K562 treated with DMSO at 1 percent for 24 hours (cell line): ENCODE measurements around the gene ZBTB37. TPM values are rescaled to one million over a fixed set of nuclear protein-coding genes. Genes with fewer than 3 reads are reported as not detected.

Experiments used
- total RNA-seq: library from RNA; unstranded; fragments of 300-600 nt; gene quantifications from 2 replicates; pipeline ENCODE4 v1.2.3, GENCODE V29; 2022; ENCODE audit warnings: low read depth; ENCODE audit not compliant: insufficient read depth

Gene ZBTB37, protein sequence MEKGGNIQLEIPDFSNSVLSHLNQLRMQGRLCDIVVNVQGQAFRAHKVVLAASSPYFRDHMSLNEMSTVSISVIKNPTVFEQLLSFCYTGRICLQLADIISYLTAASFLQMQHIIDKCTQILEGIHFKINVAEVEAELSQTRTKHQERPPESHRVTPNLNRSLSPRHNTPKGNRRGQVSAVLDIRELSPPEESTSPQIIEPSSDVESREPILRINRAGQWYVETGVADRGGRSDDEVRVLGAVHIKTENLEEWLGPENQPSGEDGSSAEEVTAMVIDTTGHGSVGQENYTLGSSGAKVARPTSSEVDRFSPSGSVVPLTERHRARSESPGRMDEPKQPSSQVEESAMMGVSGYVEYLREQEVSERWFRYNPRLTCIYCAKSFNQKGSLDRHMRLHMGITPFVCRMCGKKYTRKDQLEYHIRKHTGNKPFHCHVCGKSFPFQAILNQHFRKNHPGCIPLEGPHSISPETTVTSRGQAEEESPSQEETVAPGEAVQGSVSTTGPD
- 1.6 and 2.7 TPM in 2 replicates for total RNA-seq

DNA sequence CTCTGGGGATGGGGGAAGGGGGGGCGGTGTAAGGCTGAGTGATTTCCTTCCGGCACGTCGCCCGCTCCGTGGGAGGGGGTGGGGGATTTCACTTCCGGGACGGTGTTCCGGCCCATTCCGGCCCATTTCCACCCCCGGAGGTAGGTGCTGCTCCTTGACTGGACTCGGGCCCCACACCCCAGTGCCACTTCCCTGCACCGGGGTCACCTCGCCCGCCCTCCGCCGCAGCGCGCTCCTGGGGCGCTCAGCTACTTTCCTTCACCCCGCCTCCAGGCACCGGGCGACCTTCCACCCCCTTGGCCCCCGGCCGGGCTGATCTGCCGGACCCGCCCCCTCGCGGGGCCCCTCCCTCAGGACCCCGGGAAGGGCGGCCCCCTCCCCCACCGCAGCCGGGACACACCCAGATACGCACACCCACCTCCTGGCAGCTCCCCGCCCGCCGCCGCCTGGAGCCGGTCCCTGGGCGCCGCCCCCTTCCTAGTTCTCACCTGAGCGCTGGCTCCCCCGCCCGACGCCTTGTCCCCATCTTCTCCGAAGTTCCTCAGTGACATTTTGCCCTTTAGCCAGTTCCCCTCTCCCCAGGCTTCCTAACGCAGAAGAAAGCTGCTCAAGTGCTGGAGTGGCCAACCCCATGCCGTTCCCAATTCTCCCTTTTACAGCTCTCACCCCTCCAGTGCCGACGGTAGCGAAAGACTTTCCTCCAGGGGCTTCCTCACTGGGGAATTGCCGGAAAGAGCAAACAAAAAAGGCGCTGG is at the start of gene ZBTB37:
Gene ZBTB37 (plus strand): TSS at position 115 of the 755 bp plus-strand sequence. CDS start 1,846 bp downstream, outside the sequence.

DNA sequence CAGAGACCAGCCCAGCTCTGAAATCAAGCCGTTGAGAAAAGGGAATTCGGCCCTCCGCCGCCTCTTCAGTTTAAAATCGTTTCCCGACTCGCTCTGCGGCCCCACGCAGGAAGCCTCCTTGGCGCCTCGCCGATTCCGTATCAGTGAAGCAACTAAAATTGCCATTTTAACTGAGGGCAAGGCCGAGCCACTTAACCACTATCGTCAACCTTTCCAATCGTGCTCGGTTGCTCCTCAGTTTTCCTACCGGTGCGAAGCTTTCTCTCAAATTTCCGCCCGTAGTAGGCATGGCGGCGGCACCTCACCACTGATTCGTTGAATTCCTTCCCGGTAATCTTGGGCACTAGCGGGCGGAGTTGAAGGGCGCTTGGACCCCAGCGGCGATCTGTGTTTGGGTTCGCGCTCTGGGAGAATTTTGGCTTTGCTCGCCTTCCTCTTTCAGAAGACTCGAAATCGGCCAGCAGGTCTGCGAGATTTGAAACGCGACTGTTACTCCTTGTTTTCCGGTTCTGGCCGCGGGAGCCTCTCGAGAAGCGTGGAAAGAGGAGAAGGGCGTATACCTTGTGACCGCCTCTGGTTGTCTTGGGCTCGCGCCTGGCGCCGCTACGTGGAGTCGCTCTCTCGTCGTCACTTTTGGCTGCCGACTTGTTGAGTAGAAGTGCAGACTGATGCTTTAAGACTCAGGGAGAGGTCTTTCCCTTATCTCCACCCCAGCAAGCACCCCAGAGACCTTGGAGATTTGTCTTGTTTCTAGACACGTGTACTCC is 43.7 kb upstream of the ZBTB37 start, which contains the start of the genes CENPL and DARS2:
Gene CENPL (minus strand): TSS at position 569 of the 767 bp plus-strand sequence. CDS start 13,584 bp downstream, outside the sequence.
Gene DARS2 (plus strand): TSS at position 359 of the 767 bp plus-strand sequence. CDS start 557 bp downstream, outside the sequence.

DNA sequence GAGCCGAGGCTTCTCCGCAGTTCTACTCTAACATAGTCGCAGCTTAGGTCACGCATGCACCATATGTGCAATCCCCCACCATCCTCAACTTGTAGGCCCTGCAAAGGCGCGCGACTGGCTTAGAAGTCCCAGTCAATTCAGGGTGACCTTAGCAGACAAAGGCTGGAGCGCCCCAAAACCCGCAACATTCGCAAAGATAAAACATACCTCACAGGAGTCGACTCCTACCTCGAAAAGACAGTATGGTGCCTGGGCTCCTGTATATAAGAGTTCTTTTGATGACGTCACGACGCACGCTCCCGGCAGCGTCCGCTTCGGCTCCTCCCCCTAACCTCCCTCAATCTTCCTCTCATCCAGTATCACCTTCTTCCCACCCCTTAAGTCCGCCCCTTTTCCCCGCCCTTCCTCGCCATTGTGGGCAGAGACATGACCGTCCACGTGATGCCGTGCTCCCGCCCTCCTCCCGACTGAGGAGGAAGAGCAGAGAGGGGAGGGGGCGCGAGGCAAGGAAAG is 371 bp upstream of the ZBTB37 start, which contains the start of gene GAS5:
Gene GAS5 (minus strand): TSS at position 237 of the 513 bp plus-strand sequence.

DNA sequence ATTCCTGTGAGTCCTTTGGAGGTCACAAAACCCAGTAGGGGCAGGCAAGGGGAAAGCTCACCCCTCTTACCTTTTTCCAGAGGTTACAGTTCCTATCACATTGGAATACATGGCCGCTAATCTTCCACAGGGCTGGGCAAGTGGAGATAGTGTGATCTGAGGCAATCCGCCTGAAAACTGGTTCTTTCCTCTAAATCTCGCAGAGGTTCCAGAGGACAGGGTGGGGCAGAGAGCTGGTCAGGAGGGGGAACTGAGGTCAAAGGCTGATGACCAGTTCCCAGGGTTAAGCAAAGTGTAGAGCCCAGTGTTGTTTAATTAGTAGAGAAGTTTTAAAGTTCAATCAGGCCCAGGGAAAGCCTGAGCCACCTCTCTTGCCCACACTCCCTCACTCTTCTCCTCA is 49.0 kb downstream of the ZBTB37 start, which contains the start of gene SERPINC1:
Gene SERPINC1 (minus strand): TSS at position 179 of the 400 bp plus-strand sequence. CDS start 68 bp downstream, at position 111.

Other genes starting within 250 kb of the ZBTB37 start
- gene TEX50, start 233.0 kb upstream of the ZBTB37 start, total RNA-seq = not detected in 2 replicates
- gene ANKRD45, start 198.5 kb upstream of the ZBTB37 start, total RNA-seq = not detected in 2 replicates
- 17.9 and 23.7 TPM in 2 replicates for gene KLHL20, start 153.4 kb upstream of the ZBTB37 start, total RNA-seq
- 26.0 and 28.8 TPM in 2 replicates for gene DARS2, start 43.7 kb upstream of the ZBTB37 start, total RNA-seq
- 14.8 and 21.2 TPM in 2 replicates for gene CENPL, start 43.5 kb upstream of the ZBTB37 start, total RNA-seq
- 1,749 and 1,829 TPM in 2 replicates for gene GAS5, start 391 bp upstream of the ZBTB37 start, total RNA-seq
- 5.1 and 6.0 TPM in 2 replicates for gene SERPINC1, start 48.9 kb downstream of the ZBTB37 start, total RNA-seq
- gene RC3H1, start 154.0 kb downstream of the ZBTB37 start, total RNA-seq = 3.9 and 4.1 TPM in 2 replicates